H9 (cell line): Measurements from ENCODE around the gene TMEM132D. TPM values are rescaled to one million over a fixed set of nuclear protein-coding genes. Genes with fewer than 3 reads are reported as not detected.

Experiments used
- DNase-seq: peaks from one replicate; pipeline ENCODE4 v3.0.0-alpha.2; 2017
- H2AFZ ChIP-seq: one replicate; pipeline ENCODE4 v1.6.1; 2013; ENCODE audit warnings: mild to moderate bottlenecking, low read length, control low read depth, moderate library complexity
- H2AK5ac ChIP-seq: 2 replicates; pipeline ENCODE4 v1.6.1; 2013; ENCODE audit warnings: low read length, control low read depth, mixed read lengths; ENCODE audit not compliant: insufficient read length
- H2BK120ac ChIP-seq: one replicate; pipeline ENCODE4 v1.6.1; 2013; ENCODE audit warnings: low read depth, mild to moderate bottlenecking, low read length, control low read depth, inconsistent platforms; ENCODE audit not compliant: poor library complexity, severe bottlenecking
- H2BK12ac ChIP-seq: 2 replicates; pipeline ENCODE4 v1.6.1; 2013; ENCODE audit warnings: low read length, control low read depth, mixed read lengths, low read depth; ENCODE audit not compliant: insufficient read length
- H2BK15ac ChIP-seq: 2 replicates; pipeline ENCODE4 v1.6.1; 2013; ENCODE audit warnings: low read depth, low read length, control low read depth
- H2BK20ac ChIP-seq: one replicate; pipeline ENCODE4 v1.6.1; 2013; ENCODE audit warnings: low read depth, mild to moderate bottlenecking, low read length, control low read depth, inconsistent platforms; ENCODE audit not compliant: poor library complexity, severe bottlenecking
- H2BK5ac ChIP-seq: 2 replicates; pipeline ENCODE4 v1.6.1; 2013; ENCODE audit warnings: low read length, control low read depth, mixed read lengths; ENCODE audit not compliant: insufficient read length
- H3K14ac ChIP-seq: 2 replicates; pipeline ENCODE4 v1.6.1; 2013; ENCODE audit warnings: low read length, control low read depth; ENCODE audit not compliant: insufficient read depth
- H3K18ac ChIP-seq: 2 replicates; pipeline ENCODE4 v1.6.1; 2013; ENCODE audit warnings: low read depth, mild to moderate bottlenecking, mixed read lengths, low read length, control low read depth; ENCODE audit not compliant: insufficient read length
- H3K23ac ChIP-seq: 2 replicates; pipeline ENCODE4 v1.6.1; 2013; ENCODE audit warnings: low read length, control low read depth, mixed read lengths, low read depth; ENCODE audit not compliant: insufficient read length
- H3K23me2 ChIP-seq: 2 replicates; pipeline ENCODE4 v1.6.1; 2013; ENCODE audit warnings: low read depth, mild to moderate bottlenecking, mixed read lengths, low read length, control low read depth; ENCODE audit not compliant: insufficient read length, poor library complexity, severe bottlenecking
- H3K27ac ChIP-seq: 2 replicates; pipeline ENCODE4 v1.5.1; 2013; ENCODE audit warnings: low read length, control low read depth, mixed read lengths, low read depth; ENCODE audit not compliant: insufficient read length
- H3K27me3 ChIP-seq: 2 replicates; pipeline ENCODE4 v1.6.1; 2013; ENCODE audit warnings: low read length, control low read depth, inconsistent platforms; ENCODE audit not compliant: insufficient read depth
- H3K4ac ChIP-seq: 2 replicates; pipeline ENCODE4 v1.6.1; 2013; ENCODE audit warnings: low read depth, mild to moderate bottlenecking, control low read depth, inconsistent platforms, low read length, moderate library complexity
- H3K4me1 ChIP-seq: 2 replicates; pipeline ENCODE4 v1.6.1; 2013; ENCODE audit warnings: low read length, control low read depth, inconsistent platforms; ENCODE audit not compliant: insufficient read depth
- H3K4me2 ChIP-seq: 2 replicates; pipeline ENCODE4 v1.6.1; 2013; ENCODE audit warnings: low read length, control low read depth, mixed read lengths; ENCODE audit not compliant: insufficient read length, insufficient read depth
- H3K56ac ChIP-seq: 2 replicates; pipeline ENCODE4 v1.6.1; 2013; ENCODE audit warnings: low read depth, mild to moderate bottlenecking, mixed read lengths, low read length, control low read depth; ENCODE audit not compliant: insufficient read length
- H3K79me1 ChIP-seq: 2 replicates; pipeline ENCODE4 v1.6.1; 2013; ENCODE audit warnings: low read depth, mild to moderate bottlenecking, moderate library complexity, low read length, control low read depth, inconsistent platforms; ENCODE audit not compliant: insufficient read depth, poor library complexity, severe bottlenecking
- H3K79me2 ChIP-seq: 2 replicates; pipeline ENCODE4 v1.6.1; 2013; ENCODE audit warnings: low read length, control low read depth, inconsistent platforms; ENCODE audit not compliant: insufficient read depth
- H3K9ac ChIP-seq: 2 replicates; pipeline ENCODE4 v1.6.1; 2013; ENCODE audit warnings: low read length, control low read depth, mixed read lengths; ENCODE audit not compliant: insufficient read length; ENCODE audit errors: extremely low read depth
- H3K9me3 ChIP-seq: one replicate; pipeline ENCODE4 v1.6.1; 2013; ENCODE audit warnings: low read depth, low read length, inconsistent platforms; ENCODE audit not compliant: control insufficient read depth
- H3T11ph ChIP-seq: one replicate; pipeline ENCODE4 v1.6.1; 2013; ENCODE audit warnings: mild to moderate bottlenecking, low read length, control low read depth, inconsistent platforms
- H4K20me1 ChIP-seq: one replicate; pipeline ENCODE4 v1.6.1; 2013; ENCODE audit not compliant: control insufficient read depth, insufficient read length, insufficient read depth
- H4K5ac ChIP-seq: 2 replicates; pipeline ENCODE4 v1.6.1; 2013; ENCODE audit warnings: low read depth, mild to moderate bottlenecking, mixed read lengths, low read length, control low read depth; ENCODE audit not compliant: insufficient read length
- H4K8ac ChIP-seq: replicated peaks from 2 replicates; pipeline ENCODE4 v1.6.1; 2013; ENCODE audit warnings: low read length, control low read depth, mixed read lengths, low read depth; ENCODE audit not compliant: insufficient read length
- H4K91ac ChIP-seq: 2 replicates; pipeline ENCODE4 v1.6.1; 2013; ENCODE audit warnings: low read depth, mild to moderate bottlenecking, moderate library complexity, mixed read lengths, low read length, control low read depth; ENCODE audit not compliant: insufficient read length
- H3K27ac Mint-ChIP-seq, 3 experiments: 2 replicates in 2 of 3; 3 replicates in 1 of 3; pipeline ENCODE4 v1.8.0; 2020 to 2021; ENCODE audit warnings: mixed read lengths in 3 of 3, mild to moderate bottlenecking in 1 of 3, moderate library complexity in 1 of 3
- H3K27me3 Mint-ChIP-seq: 2 replicates; pipeline ENCODE4 v1.8.0; 2021; ENCODE audit warnings: low read depth, mild to moderate bottlenecking, moderate library complexity, mixed read lengths
- H3K36me3 Mint-ChIP-seq, 3 experiments: 2 replicates in 2 of 3; 3 replicates in 1 of 3; pipeline ENCODE4 v1.8.0; 2020 to 2021; ENCODE audit warnings: low read depth in 3 of 3, mixed read lengths in 3 of 3; ENCODE audit not compliant: insufficient read depth in 1 of 3
- H3K4me1 Mint-ChIP-seq, 2 experiments: 2 replicates each; pipeline ENCODE4 v1.8.0; 2020; ENCODE audit warnings: mixed read lengths in 2 of 2
- H3K4me3 Mint-ChIP-seq, 2 experiments: 2 replicates in 1 of 2; 3 replicates in 1 of 2; pipeline ENCODE4 v1.8.0; 2020 to 2021; ENCODE audit warnings: mild to moderate bottlenecking in 2 of 2, mixed read lengths in 2 of 2, moderate library complexity in 1 of 2
- H3K9me3 Mint-ChIP-seq, 2 experiments: 2 replicates in 1 of 2; 3 replicates in 1 of 2; pipeline ENCODE4 v1.8.0; 2020; ENCODE audit warnings: mild to moderate bottlenecking in 2 of 2, mixed read lengths in 2 of 2, moderate library complexity in 1 of 2
- CTCF ChIP-seq: fragments of 200-600 bp; sonication (generic); conservative IDR thresholded peaks from 3 replicates; pipeline ENCODE4 v1.8.0; 2021; ENCODE audit warnings: antibody characterized with exemption, mild to moderate bottlenecking
- WGBS: extraction: QIAGEN DNeasy Blood & Tissue Kit; methylation state at CpG from one replicate; pipeline ENCODE4 v1.1.7; 2013; ENCODE audit warnings: missing lambda C conversion rate, low lambda C conversion rate, mixed read lengths; ENCODE audit not compliant: insufficient read length; ENCODE audit errors: extremely low coverage; 5-methylcytosine and 5-hydroxymethylcytosine counted together
- total RNA-seq: library from RNA; stranded (reverse); gene quantifications from 2 replicates; pipeline ENCODE4 v1.2.1, GENCODE V29; 2021

Gene TMEM132D
- total RNA-seq, 1 experiment from 2014 or later = 6.1 TPM

DNA sequence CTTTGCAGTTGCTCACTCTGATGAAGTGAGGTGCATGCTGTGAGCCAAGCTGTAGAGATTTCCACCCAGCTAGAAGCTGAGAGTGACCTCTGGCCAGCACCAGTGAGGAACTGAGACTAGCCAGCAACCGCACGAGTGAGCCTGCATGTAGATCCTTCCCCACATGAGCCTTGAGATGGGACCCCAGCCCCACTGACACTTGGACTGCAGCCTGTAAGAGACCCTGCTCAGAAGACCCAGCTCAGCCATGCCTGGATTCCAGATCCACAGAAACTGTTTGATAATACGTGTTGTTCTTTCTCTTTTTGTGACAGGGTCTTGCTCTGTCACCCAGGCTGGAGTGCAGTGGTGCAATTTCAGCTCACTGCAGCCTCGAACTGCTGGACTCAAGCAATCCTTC lies 821.4 kb downstream of the TMEM132D start:
- no peak overlapping the region for H2BK120ac ChIP-seq
- no peak overlapping the region for H3K56ac ChIP-seq
- Mint-ChIP-seq H3K4me1 (no peaks in the 10 kb centered on the region), H3K36me3 (peaks cover 0 to 3% (median 0%) of the 10 kb centered on the region in 3 experiments; a peak in 4 of 7 replicates), H3K9me3 (peaks cover 0 to 2% of the 10 kb centered on the region in 2 experiments; a peak in 1 of 5 replicates), H3K4me3 (no peak overlapping the region), H3K27ac (no peak overlapping the region), H3K27me3 (peaks cover 1% of the 10 kb centered on the region)
- no peak overlapping the region for H3K4me2 ChIP-seq
- no peak overlapping the region for H3K18ac ChIP-seq
- no peak overlapping the region for H3K4ac ChIP-seq
- H3K79me2 ChIP-seq = no peaks in the 10 kb centered on the region
- H2BK5ac ChIP-seq = no peak overlapping the region
- H4K5ac ChIP-seq = no peak overlapping the region
- no peak for TF ChIP-seq CTCF
- H2BK12ac ChIP-seq = no peak overlapping the region
- H3T11ph ChIP-seq = no peak overlapping the region
- no peak overlapping the region for H2AK5ac ChIP-seq
- H4K8ac ChIP-seq = no peak overlapping the region
- H3K27me3 ChIP-seq = no peaks in the 10 kb centered on the region
- H3K27ac ChIP-seq = no peak overlapping the region
- no peak overlapping the region for H2BK20ac ChIP-seq
- WGBS = no CpG with 5 or more reads among the region's 4 CpGs
- H3K23me2 ChIP-seq = no peaks in the 10 kb centered on the region
- DNase-seq = no peak
- H3K23ac ChIP-seq = no peak overlapping the region
- H4K20me1 ChIP-seq = no peaks in the 10 kb centered on the region
- H2AFZ ChIP-seq = no peak overlapping the region
- no peak overlapping the region for H2BK15ac ChIP-seq
- H4K91ac ChIP-seq = no peak overlapping the region
- no peaks in the 10 kb centered on the region for H3K79me1 ChIP-seq
- no peaks in the 10 kb centered on the region for H3K4me1 ChIP-seq
- no peak overlapping the region for H3K14ac ChIP-seq
- no peaks in the 10 kb centered on the region for H3K9me3 ChIP-seq
- no peak overlapping the region for H3K9ac ChIP-seq
